GM13977 (cell line): Measurements from ENCODE around the gene SDHAF3.

Experiments used
- DNase-seq: peaks from one replicate; pipeline ENCODE4 v3.0.0; 2012; ENCODE audit warnings: low spot score
- CTCF ChIP-seq: IDR thresholded peaks from 2 replicates; pipeline ENCODE4 v1.5.1; 2012; ENCODE audit warnings: mild to moderate bottlenecking, control low read depth; ENCODE audit not compliant: insufficient read depth; ENCODE audit errors: extremely low read depth, missing control alignments
- in situ Hi-C: fragments of 300-500 bp; cut with MboI; formaldehyde crosslinking; loops from one replicate; pipeline ENCODE4 v1.12.0; 2022; ENCODE audit warnings: low sequenced_read_pairs, low pct_unique_long_range_greater_than_20kb, mixed read lengths, inconsistent platforms; ENCODE audit not compliant: unreplicated experiment

The SDHAF3 gene

GRCh38 chr7:97088364-97088763 is 29.1 kb upstream of the SDHAF3 start:
- in situ Hi-C loops = no loop called here

GRCh38 chr7:97089771-97090170 is 27.7 kb upstream of the SDHAF3 start:
- in situ Hi-C loops = no loop called here
- TF ChIP-seq CTCF = no peak
- no peak for DNase-seq

More at GRCh38 chr7:97088364-97088763, 29.1 kb upstream of the SDHAF3 start:
- TF ChIP-seq CTCF = no peak
- DNase-seq = no peak

GRCh38 chr7:97090761-97091353 is 26.6 kb upstream of the SDHAF3 start:
- DNase-seq = no peak
- TF ChIP-seq CTCF = no peak
- in situ Hi-C loops = no loop called here

GRCh38 chr7:97094284-97094930 is 23.1 kb upstream of the SDHAF3 start:
- in situ Hi-C loops = no loop called here
- TF ChIP-seq CTCF = no peak
- no peak for DNase-seq

GRCh38 chr7:97096037-97096436 is 21.5 kb upstream of the SDHAF3 start:
- in situ Hi-C loops = no loop called here
- TF ChIP-seq CTCF = no peak
- DNase-seq = no peak

GRCh38 chr7:97096661-97097060 is 20.8 kb upstream of the SDHAF3 start:
- in situ Hi-C loops = no loop called here
- TF ChIP-seq CTCF = no peak
- DNase-seq = no peak
